ENCODE results near the gene TP53INP2.
A peak's percentile ranks its signal among the peaks of the same experiment; 100 is the strongest.

Gene TP53INP2

DNA sequence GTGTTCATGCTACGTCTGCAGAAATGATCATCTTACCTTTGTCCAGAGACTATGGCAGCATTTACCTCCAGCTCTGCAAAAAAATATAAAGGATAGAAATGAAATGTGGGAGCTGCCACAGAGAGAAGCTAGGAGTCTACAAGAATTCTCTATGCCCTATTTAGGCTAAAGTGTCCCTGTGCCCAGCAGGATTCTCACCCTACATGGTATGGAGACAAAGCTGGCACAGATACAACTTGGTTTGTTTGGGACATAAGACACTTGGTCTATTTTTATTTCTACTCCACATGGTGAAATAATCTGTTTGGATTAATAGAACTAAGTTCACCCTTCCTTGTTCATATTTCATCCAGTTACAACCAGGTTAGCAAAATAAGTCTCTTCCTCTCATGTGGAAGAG is 28.4 kb downstream of the TP53INP2 start:
- Mint-ChIP-seq H3K36me3 (ENCODE audit: low read depth) (peaks cover 62% of the 10 kb centered on the region), H3K27ac (no peak overlapping the region)

GRCh38 chr20:34736106-34736735 is 32.1 kb downstream of the TP53INP2 start:
- no peak overlapping the region for H3K27ac Mint-ChIP-seq
- DNase-seq = no peak
- peaks cover 60% of the 10 kb centered on the region for H3K36me3 Mint-ChIP-seq (ENCODE audit: low read depth)
- no peaks in the 10 kb centered on the region for H3K9me3 Mint-ChIP-seq
- no peak overlapping the region for H3K4me3 Mint-ChIP-seq
- H3K27me3 Mint-ChIP-seq = no peaks in the 10 kb centered on the region
- H3K4me1 Mint-ChIP-seq (ENCODE audit: low read depth) = no peaks in the 10 kb centered on the region

More for the DNA sequence above, 28.4 kb downstream of the TP53INP2 start:
- Mint-ChIP-seq H3K4me1 (ENCODE audit: low read depth) (no peaks in the 10 kb centered on the region), H3K9me3 (no peaks in the 10 kb centered on the region), H3K4me3 (no peak overlapping the region), H3K27me3 (no peaks in the 10 kb centered on the region)
- no peak for DNase-seq

DNA sequence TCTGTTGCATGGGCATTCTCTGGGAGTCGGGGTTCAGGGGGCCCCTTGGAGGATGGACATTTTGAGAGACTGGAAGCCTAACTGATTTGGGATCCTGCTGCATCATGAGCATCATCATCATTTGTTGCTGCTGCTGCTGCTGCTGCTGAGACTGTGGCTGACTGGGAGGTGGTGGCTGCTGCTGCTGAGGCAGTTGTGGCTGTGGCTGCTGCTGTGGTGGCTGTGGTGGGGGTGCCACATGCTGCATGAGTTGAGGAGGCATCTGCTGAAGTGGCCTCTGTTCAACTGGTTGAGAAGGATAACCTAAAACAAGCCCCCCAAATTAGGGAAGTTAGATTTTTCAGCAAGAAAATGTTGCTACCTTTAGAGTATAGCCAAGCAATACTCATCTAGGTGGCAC is 38.9 kb downstream of the TP53INP2 start:
- Mint-ChIP-seq H3K4me3 (no peak overlapping the region), H3K9me3 (no peaks in the 10 kb centered on the region), H3K36me3 (ENCODE audit: low read depth) (peaks cover 80% of the 10 kb centered on the region), H3K4me1 (ENCODE audit: low read depth) (peaks cover 6% of the 10 kb centered on the region), H3K27me3 (no peaks in the 10 kb centered on the region), H3K27ac (no peak overlapping the region)
- no peak for DNase-seq

GRCh38 chr20:34744340-34744739 is 40.2 kb downstream of the TP53INP2 start:
- Mint-ChIP-seq H3K36me3 (ENCODE audit: low read depth) (peaks cover 83% of the 10 kb centered on the region), H3K27ac (no peak overlapping the region), H3K9me3 (no peaks in the 10 kb centered on the region), H3K4me3 (no peak overlapping the region), H3K27me3 (no peaks in the 10 kb centered on the region), H3K4me1 (ENCODE audit: low read depth) (peaks cover 6% of the 10 kb centered on the region)
- no peak for DNase-seq

- no peak for DNase-seq
- peaks cover 6% of the 10 kb centered on the region for H3K4me1 Mint-ChIP-seq (ENCODE audit: low read depth)
- peaks cover 86% of the 10 kb centered on the region for H3K36me3 Mint-ChIP-seq (ENCODE audit: low read depth)
Observed at GRCh38 chr20:34744847-34745246, 40.7 kb downstream of the TP53INP2 start.

DNA sequence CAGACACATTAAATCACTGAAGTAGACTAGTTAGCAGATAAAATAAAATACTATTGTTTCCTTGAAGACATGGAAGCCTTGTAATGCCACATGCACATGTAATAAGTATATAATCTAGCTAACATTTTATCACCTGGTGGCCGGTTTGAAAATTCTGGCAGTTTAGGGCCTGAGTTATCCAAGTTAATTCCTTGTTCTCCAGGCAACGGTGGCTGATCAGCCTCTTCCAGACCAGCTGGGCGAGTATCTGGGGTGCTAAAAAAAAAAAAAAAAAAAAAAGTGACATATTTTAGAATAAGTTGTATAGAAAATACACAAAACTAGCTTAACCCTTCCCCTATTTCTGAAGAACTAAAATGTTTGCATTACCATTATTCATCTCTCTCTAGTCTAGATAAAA is 42.5 kb downstream of the TP53INP2 start:
- no peak overlapping the region for H3K27ac Mint-ChIP-seq
- H3K27me3 Mint-ChIP-seq = no peaks in the 10 kb centered on the region
- H3K9me3 Mint-ChIP-seq = no peaks in the 10 kb centered on the region
- DNase-seq = no peak
- peaks cover 6% of the 10 kb centered on the region for H3K4me1 Mint-ChIP-seq (ENCODE audit: low read depth)
- peaks cover 85% of the 10 kb centered on the region for H3K36me3 Mint-ChIP-seq (ENCODE audit: low read depth)
- H3K4me3 Mint-ChIP-seq = no peak overlapping the region

More at GRCh38 chr20:34744847-34745246, 40.7 kb downstream of the TP53INP2 start:
- Mint-ChIP-seq H3K27me3 (no peaks in the 10 kb centered on the region), H3K27ac (no peak overlapping the region), H3K4me3 (no peak overlapping the region), H3K9me3 (no peaks in the 10 kb centered on the region)

- Mint-ChIP-seq H3K4me1 (ENCODE audit: low read depth) (peaks cover 6% of the 10 kb centered on the region), H3K36me3 (ENCODE audit: low read depth) (peaks cover 85% of the 10 kb centered on the region), H3K27me3 (no peaks in the 10 kb centered on the region), H3K27ac (peak overlapping the region; percentile 35), H3K4me3 (no peak overlapping the region), H3K9me3 (no peaks in the 10 kb centered on the region)
- DNase-seq = no peak
Observed at GRCh38 chr20:34747479-34747878, 43.3 kb downstream of the TP53INP2 start.

- H3K9me3 Mint-ChIP-seq = no peaks in the 10 kb centered on the region
- no peak for DNase-seq
- H3K4me3 Mint-ChIP-seq = no peak overlapping the region
- no peak overlapping the region for H3K27ac Mint-ChIP-seq
- H3K27me3 Mint-ChIP-seq = no peaks in the 10 kb centered on the region
- H3K4me1 Mint-ChIP-seq (ENCODE audit: low read depth) = peaks cover 6% of the 10 kb centered on the region
- peaks cover 82% of the 10 kb centered on the region for H3K36me3 Mint-ChIP-seq (ENCODE audit: low read depth)
Observed at GRCh38 chr20:34748709-34749108, 44.6 kb downstream of the TP53INP2 start.

GRCh38 chr20:34750484-34750883 is 46.3 kb downstream of the TP53INP2 start:
- peaks cover 81% of the 10 kb centered on the region for H3K36me3 Mint-ChIP-seq (ENCODE audit: low read depth)

DNA sequence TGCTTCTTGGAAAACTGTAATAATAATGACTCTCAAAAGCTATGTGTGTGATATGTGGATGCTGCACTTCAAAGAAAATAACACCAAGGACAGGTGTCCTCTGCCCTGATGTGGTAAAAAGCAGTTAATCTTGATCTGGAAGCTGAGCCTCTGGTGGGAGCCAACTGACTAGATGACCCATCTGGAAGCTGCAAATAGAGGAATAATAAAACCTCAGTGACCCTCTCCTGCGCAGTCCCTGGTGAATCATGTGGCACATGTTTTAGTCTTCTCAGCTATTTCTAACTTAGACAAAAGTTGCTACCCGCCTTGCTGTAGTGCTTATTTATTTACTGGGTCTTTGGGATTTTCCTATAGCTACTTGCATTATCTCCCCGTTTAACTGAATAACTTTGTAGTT is 47.3 kb downstream of the TP53INP2 start:
- no peak for DNase-seq
- H3K27me3 Mint-ChIP-seq = no peaks in the 10 kb centered on the region
- H3K9me3 Mint-ChIP-seq = no peaks in the 10 kb centered on the region
- no peak overlapping the region for H3K4me3 Mint-ChIP-seq
- no peak overlapping the region for H3K27ac Mint-ChIP-seq
- peaks cover 9% of the 10 kb centered on the region for H3K4me1 Mint-ChIP-seq (ENCODE audit: low read depth)
- H3K36me3 Mint-ChIP-seq (ENCODE audit: low read depth) = peaks cover 76% of the 10 kb centered on the region

More at GRCh38 chr20:34750484-34750883, 46.3 kb downstream of the TP53INP2 start:
- peaks cover 9% of the 10 kb centered on the region for H3K4me1 Mint-ChIP-seq (ENCODE audit: low read depth)
- no peak overlapping the region for H3K27ac Mint-ChIP-seq
- H3K27me3 Mint-ChIP-seq = no peaks in the 10 kb centered on the region
- no peak overlapping the region for H3K4me3 Mint-ChIP-seq
- no peak for DNase-seq
- no peaks in the 10 kb centered on the region for H3K9me3 Mint-ChIP-seq

DNA sequence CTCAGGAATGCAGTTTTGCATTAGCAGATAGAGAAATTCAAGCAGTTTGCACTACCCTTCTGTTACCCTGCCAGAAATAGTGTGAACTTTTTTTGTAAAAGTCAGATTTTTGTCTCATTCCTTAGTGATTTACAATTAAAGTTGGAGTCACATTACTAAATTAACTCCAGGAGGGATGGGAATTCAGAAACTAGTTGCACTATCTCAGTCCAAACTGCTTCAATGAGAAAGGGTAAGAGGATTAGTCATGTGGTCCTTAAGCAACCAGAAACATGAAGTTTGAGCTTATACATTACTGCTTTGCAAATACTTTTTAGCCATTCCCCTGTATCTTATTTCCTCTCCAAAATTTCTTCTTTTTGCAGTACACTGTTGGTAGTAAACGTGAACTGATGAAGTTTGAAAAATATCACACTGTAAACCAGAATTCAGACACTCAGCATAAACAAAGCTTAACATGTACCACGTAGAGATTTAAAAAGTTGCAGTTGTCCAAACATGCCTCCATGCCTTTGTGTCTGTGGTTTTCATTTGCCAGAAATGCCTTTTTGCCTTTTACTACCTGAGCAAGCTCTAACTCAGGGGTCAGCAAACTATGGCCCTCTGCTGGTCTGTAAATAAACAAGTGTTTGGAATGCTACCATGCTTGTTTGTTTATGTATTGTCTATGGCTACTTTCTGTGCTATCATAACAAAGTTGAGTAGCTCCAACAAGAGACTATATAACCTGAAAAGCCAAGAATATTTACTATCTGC is 49.7 kb downstream of the TP53INP2 start:
- H3K4me3 Mint-ChIP-seq = no peak overlapping the region
- peaks cover 84% of the 10 kb centered on the region for H3K36me3 Mint-ChIP-seq (ENCODE audit: low read depth)
- H3K27me3 Mint-ChIP-seq = no peaks in the 10 kb centered on the region
- H3K9me3 Mint-ChIP-seq = no peaks in the 10 kb centered on the region
- no peak for DNase-seq
- peaks cover 3% of the 10 kb centered on the region for H3K4me1 Mint-ChIP-seq (ENCODE audit: low read depth)
- H3K27ac Mint-ChIP-seq = no peak overlapping the region

DNA sequence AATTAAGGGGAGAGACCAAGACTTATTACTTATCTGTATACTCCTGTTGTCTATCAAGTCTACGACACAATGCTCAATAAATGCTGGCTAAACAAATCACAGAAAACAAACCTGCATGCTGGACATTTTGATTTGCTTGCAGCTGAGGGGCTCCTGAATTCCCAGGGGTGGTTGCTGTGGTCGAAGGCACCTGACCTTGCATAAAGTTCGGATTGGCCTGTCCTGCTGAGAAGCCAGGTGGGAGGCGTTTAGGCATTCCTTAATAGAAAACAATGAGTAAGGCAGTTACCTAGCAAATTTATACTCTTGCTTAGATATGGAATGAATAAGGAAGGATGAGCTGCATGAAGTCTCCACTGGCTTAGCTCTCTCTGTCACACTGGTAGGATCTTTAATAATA is 50.5 kb downstream of the TP53INP2 start:
- Mint-ChIP-seq H3K27ac (no peak overlapping the region), H3K27me3 (no peaks in the 10 kb centered on the region), H3K4me3 (no peak overlapping the region), H3K9me3 (no peaks in the 10 kb centered on the region), H3K4me1 (ENCODE audit: low read depth) (peaks cover 3% of the 10 kb centered on the region), H3K36me3 (ENCODE audit: low read depth) (peaks cover 84% of the 10 kb centered on the region)
- DNase-seq = no peak

- Mint-ChIP-seq H3K36me3 (ENCODE audit: low read depth) (peaks cover 84% of the 10 kb centered on the region), H3K27me3 (no peaks in the 10 kb centered on the region), H3K9me3 (no peaks in the 10 kb centered on the region)
Observed at GRCh38 chr20:34755367-34755766, 51.2 kb downstream of the TP53INP2 start.

GRCh38 chr20:34762031-34762555 is 57.9 kb downstream of the TP53INP2 start:
- Mint-ChIP-seq H3K36me3 (ENCODE audit: low read depth) (peaks cover 95% of the 10 kb centered on the region), H3K9me3 (no peaks in the 10 kb centered on the region), H3K27me3 (no peaks in the 10 kb centered on the region), H3K4me3 (no peak overlapping the region), H3K27ac (no peak overlapping the region), H3K4me1 (ENCODE audit: low read depth) (no peaks in the 10 kb centered on the region)
- DNase-seq = no peak

More at GRCh38 chr20:34755367-34755766, 51.2 kb downstream of the TP53INP2 start:
- Mint-ChIP-seq H3K27ac (no peak overlapping the region), H3K4me3 (no peak overlapping the region), H3K4me1 (ENCODE audit: low read depth) (peaks cover 3% of the 10 kb centered on the region)
- no peak for DNase-seq
